Measurements from ENCODE around the gene TJP3.

The TJP3 gene

DNA sequence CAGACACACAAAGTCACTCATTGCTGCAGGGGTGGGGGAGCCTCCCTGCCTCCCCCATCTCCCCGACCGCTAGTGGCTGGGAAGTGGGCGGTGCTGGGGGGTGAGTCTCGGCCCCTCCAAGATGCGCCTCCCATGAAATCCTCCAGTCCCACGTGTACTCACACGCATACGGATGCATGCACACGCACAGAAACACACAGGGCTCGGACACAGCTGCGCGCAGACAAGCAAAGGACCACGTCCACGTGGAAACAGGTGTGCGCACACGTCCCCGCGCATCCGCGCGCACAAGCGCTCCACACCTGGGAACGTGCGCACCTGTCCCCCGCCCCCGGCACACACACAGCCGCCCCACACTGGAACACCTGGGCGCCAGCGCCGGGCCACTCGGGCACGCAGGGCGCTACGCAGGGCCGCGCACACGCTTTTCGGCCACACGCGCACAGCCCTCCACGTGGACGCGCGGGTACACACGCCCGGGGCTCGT lies 77.3 kb downstream of the TJP3 start:
- Histone ChIP-seq H3K4me3 (ENCODE audit: low read length) (no peak overlapping the region), H3F3A (ENCODE audit: insufficient read depth, low read length) (no peaks in the 10 kb centered on the region), H3K4me2 (ENCODE audit: low read depth, low read length) (no peak overlapping the region), H3K79me2 (ENCODE audit: low read length) (no peaks in the 10 kb centered on the region), H3K9me2 (replicated peaks; ENCODE audit: insufficient read depth, low read length) (no peaks in the 10 kb centered on the region), H4K20me1 (ENCODE audit: insufficient read depth, low read length) (no peaks in the 10 kb centered on the region), H3K4me1 (ENCODE audit: low read length) (no peaks in the 10 kb centered on the region), H2AFZ (ENCODE audit: low read length) (no peak overlapping the region), H3K9me3 (replicated peaks; ENCODE audit: insufficient read depth, low read length) (no peaks in the 10 kb centered on the region), H3K36me3 (replicated peaks; ENCODE audit: insufficient read depth, low read length) (no peaks in the 10 kb centered on the region), H3K9ac (ENCODE audit: low read length) (no peak overlapping the region), H3K27ac (ENCODE audit: low read length) (no peak overlapping the region), H3K27me3 (replicated peaks; ENCODE audit: insufficient read depth, low read length) (peaks cover 77% of the 10 kb centered on the region)
- no peak for DNase-seq
- TF ChIP-seq EZH2 (optimal IDR thresholded peaks at IDR 0.05; ENCODE audit: low read depth, low read length), result no peak

DNA sequence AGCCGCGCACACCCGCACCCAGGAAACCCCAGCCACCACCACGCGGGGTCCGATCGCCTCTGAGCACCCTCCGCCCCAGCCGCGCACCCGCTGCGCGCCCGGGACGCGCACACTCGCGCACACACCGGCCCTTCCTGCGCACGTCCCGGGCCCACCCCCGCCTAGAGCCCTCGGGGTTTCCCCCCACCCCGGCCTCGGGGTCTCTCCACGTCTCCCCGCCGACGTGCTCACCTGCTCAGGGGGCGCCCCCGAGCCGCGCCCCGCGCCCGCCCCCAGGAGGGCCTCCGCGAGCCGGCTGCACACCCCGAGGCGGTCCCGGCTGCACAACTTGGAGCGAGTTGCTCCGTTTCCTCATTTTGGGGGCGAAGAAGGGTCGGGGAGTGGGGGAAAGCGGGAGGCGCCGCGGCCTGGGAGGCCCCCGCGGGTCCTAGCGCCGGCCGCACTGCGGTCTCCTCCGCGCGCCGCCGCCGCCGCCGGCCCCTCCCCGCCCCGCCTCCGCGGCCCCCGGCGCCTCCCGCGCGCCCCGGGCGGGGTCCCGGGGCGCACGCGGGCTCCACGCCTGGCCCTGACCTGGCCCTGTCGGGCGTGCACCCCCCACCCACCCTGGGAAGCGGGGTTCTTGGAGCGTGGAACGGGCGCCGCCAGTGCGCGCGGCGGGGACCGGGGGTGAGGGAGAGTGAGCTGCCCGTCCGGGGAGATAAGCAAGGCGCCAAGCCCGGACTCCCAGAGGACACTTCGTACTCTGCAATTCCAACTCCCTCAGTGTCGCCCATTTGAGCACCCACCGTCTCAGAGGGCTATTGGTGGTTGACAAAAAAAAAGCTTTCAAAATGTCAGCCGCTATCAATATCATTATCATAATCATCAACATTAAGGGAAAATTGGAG lies 78.0 kb downstream of the TJP3 start, which contains the start of gene MATK:
TSS of gene MATK (minus strand) at position 444 of the 887 bp plus-strand sequence. CDS start 1,246 bp downstream, outside the sequence.
- Histone ChIP-seq H3K36me3 (replicated peaks; ENCODE audit: insufficient read depth, low read length) (no peaks in the 10 kb centered on the region), H3K9me2 (replicated peaks; ENCODE audit: insufficient read depth, low read length) (no peaks in the 10 kb centered on the region), H3F3A (ENCODE audit: insufficient read depth, low read length) (no peaks in the 10 kb centered on the region), H3K4me2 (ENCODE audit: low read depth, low read length) (no peak within 1 kb of the TSS), H3K79me2 (ENCODE audit: low read length) (no peaks in the 10 kb centered on the region), H3K27me3 (replicated peaks; ENCODE audit: insufficient read depth, low read length) (peaks cover 77% of the 10 kb centered on the region), H3K9ac (ENCODE audit: low read length) (no peak within 1 kb of the TSS), H3K4me3 (ENCODE audit: low read length) (no peak within 1 kb of the TSS), H3K9me3 (replicated peaks; ENCODE audit: insufficient read depth, low read length) (no peaks in the 10 kb centered on the region), H4K20me1 (ENCODE audit: insufficient read depth, low read length) (no peaks in the 10 kb centered on the region), H3K27ac (ENCODE audit: low read length) (no peak within 1 kb of the TSS), H2AFZ (ENCODE audit: low read length) (no peak within 1 kb of the TSS), H3K4me1 (ENCODE audit: low read length) (no peaks in the 10 kb centered on the region)
- TF ChIP-seq EZH2phosphoT487 (IDR thresholded peaks at IDR 0.05; ENCODE audit: low read length), result no peak
- TF ChIP-seq, protein P1, sequence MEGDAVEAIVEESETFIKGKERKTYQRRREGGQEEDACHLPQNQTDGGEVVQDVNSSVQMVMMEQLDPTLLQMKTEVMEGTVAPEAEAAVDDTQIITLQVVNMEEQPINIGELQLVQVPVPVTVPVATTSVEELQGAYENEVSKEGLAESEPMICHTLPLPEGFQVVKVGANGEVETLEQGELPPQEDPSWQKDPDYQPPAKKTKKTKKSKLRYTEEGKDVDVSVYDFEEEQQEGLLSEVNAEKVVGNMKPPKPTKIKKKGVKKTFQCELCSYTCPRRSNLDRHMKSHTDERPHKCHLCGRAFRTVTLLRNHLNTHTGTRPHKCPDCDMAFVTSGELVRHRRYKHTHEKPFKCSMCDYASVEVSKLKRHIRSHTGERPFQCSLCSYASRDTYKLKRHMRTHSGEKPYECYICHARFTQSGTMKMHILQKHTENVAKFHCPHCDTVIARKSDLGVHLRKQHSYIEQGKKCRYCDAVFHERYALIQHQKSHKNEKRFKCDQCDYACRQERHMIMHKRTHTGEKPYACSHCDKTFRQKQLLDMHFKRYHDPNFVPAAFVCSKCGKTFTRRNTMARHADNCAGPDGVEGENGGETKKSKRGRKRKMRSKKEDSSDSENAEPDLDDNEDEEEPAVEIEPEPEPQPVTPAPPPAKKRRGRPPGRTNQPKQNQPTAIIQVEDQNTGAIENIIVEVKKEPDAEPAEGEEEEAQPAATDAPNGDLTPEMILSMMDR (IDR thresholded peaks at IDR 0.05; ENCODE audit: low read length), result no peak
- no peak for TF ChIP-seq EZH2 (optimal IDR thresholded peaks at IDR 0.05; ENCODE audit: low read depth, low read length)
- no peak for DNase-seq

DNA sequence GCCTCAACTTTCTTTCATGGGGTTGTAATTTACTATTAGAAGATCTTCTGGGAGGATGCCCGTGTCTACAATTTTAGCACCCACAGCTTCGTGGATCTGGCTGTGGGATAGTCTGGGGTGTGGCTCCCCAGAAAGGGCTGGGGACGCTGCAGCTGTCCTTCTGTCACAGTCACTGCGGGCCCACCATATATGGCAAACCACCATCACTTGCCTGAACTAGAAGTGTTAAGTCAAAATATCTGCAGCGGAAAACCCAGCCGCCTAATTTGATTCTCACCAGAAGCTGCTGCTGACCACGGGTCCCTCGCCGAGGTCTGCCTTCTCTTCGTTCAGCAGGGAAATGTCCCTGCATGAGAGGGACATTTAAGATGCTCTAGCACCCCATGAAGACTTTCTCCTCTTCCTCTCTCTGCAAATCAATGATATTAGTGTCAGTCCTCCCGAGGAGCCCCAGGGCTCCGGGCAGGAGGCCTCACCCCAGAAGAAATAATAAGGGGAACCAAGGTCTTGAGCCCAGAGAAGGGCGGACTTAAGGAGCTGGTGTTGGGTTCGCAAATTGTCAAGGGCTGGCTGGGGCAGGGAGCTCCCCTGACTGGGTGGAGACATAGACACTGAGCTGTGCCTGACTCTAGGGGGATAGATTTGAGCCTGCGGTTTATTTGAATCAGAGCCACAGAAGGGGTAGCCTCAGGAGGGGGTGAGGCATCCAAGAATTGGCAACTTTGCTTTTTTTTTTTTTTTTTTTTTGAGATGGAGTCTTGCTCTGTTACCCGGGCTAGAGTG lies 81.0 kb downstream of the TJP3 start:
- TF ChIP-seq, protein P1 (IDR thresholded peaks at IDR 0.05; ENCODE audit: low read length), result no peak
- TF ChIP-seq EZH2phosphoT487 (IDR thresholded peaks at IDR 0.05; ENCODE audit: low read length), result no peak
- TF ChIP-seq EZH2 (optimal IDR thresholded peaks at IDR 0.05; ENCODE audit: low read depth, low read length), result no peak
- Histone ChIP-seq H3K79me2 (ENCODE audit: low read length) (no peaks in the 10 kb centered on the region), H4K20me1 (ENCODE audit: insufficient read depth, low read length) (no peaks in the 10 kb centered on the region), H3K27me3 (replicated peaks; ENCODE audit: insufficient read depth, low read length) (peaks cover 88% of the 10 kb centered on the region), H3F3A (ENCODE audit: insufficient read depth, low read length) (no peaks in the 10 kb centered on the region), H3K9me3 (replicated peaks; ENCODE audit: insufficient read depth, low read length) (no peaks in the 10 kb centered on the region), H3K4me1 (ENCODE audit: low read length) (no peaks in the 10 kb centered on the region), H3K27ac (ENCODE audit: low read length) (no peak overlapping the region), H3K36me3 (replicated peaks; ENCODE audit: insufficient read depth, low read length) (no peaks in the 10 kb centered on the region), H3K9me2 (replicated peaks; ENCODE audit: insufficient read depth, low read length) (no peaks in the 10 kb centered on the region), H3K4me3 (ENCODE audit: low read length) (no peak overlapping the region), H2AFZ (ENCODE audit: low read length) (no peak overlapping the region), H3K9ac (ENCODE audit: low read length) (no peak overlapping the region), H3K4me2 (ENCODE audit: low read depth, low read length) (no peak overlapping the region)
- DNase-seq, result no peak
